Measurements from ENCODE around the gene PEX11G. TPM values are rescaled to one million over a fixed set of nuclear protein-coding genes. Genes with fewer than 3 reads are reported as not detected.

The PEX11G gene
- total and polyA plus RNA-seq, 9 of the 15 experiments (the other 6 are each of a cell fraction or from before 2014, with no cell fraction given): 0.07 to 3.2 (median 0.70) TPM; not detected in 1

DNA sequence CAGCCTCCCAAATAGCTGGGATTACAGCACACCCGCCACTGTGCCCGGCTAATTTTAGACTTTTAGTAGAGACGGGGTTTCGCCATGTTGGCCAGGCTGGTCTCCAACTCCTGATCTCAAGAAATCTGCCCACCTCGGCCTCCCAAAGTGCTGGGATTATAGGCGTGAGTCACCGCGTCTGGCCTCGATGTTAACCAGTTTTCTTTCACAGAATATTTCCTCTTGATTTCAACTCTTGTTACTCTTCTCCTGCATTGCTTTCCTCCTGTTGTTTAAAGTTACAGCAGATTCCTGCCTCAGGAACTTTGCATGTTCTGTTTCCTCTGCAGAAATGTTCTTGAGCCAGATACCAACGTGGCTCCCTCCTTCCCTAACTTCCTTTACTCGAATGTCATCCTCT is 3.7 kb upstream of the PEX11G start (continued):
- TF ChIP-seq, protein P1, sequence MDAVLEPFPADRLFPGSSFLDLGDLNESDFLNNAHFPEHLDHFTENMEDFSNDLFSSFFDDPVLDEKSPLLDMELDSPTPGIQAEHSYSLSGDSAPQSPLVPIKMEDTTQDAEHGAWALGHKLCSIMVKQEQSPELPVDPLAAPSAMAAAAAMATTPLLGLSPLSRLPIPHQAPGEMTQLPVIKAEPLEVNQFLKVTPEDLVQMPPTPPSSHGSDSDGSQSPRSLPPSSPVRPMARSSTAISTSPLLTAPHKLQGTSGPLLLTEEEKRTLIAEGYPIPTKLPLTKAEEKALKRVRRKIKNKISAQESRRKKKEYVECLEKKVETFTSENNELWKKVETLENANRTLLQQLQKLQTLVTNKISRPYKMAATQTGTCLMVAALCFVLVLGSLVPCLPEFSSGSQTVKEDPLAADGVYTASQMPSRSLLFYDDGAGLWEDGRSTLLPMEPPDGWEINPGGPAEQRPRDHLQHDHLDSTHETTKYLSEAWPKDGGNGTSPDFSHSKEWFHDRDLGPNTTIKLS (IDR thresholded peaks at IDR 0.05; ENCODE audit: borderline replicate concordance, low read depth): no peak
- TF ChIP-seq ETV5 (CRISPR knock-in tag; IDR thresholded peaks at IDR 0.05; ENCODE audit: low read depth) (no peak), BRD4 (IDR thresholded peaks at IDR 0.05) (no peak), ZNF133 (CRISPR knock-in tag; IDR thresholded peaks at IDR 0.05) (no peak), HDGF (IDR thresholded peaks at IDR 0.05) (no peak)
- TF ChIP-seq, protein P2, sequence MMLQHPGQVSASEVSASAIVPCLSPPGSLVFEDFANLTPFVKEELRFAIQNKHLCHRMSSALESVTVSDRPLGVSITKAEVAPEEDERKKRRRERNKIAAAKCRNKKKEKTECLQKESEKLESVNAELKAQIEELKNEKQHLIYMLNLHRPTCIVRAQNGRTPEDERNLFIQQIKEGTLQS (IDR thresholded peaks at IDR 0.05): peak; percentile 32
- TF ChIP-seq, protein P2 (CRISPR knock-in tag; conservative IDR thresholded peaks at IDR 0.05): no peak

DNA sequence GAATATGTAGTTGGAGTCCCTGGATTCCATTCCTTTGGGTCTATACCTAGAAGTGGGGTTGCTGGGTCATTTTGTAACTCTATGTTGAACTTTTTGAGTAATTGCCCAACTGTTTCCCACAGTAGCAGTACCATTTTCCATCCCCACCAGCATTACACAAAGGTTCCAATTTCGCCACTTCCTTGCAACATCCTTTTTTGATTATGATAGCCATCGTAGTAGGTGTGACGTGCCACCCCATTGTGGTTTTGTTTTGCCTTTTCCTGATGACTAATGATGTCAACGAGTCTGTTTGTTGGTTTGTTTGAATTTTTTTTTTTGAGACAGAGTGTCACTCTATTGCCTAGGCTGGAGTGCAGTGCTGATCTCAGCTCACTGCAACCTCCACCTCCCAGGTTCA is 3.3 kb upstream of the PEX11G start:
- intact Hi-C loops (cut with micrococcal nuclease): no loop called here
- peaks cover 2% of the 10 kb centered on the region; the same call in 1 of the 3 replicates for H3K79me2 ChIP-seq (ENCODE audit: control insufficient read depth, insufficient read depth, low read length)
- in situ Hi-C loops (cut with MboI): no loop called here
- H3K27me3 ChIP-seq (ENCODE audit: control insufficient read depth in 2 of 2, insufficient read depth in 2 of 2, low read length in 2 of 2): no peaks in the 10 kb centered on the region
- BruUV-seq (replicated peaks): no TSS peak
- H3K4me2 ChIP-seq (ENCODE audit: insufficient read depth, low read length): no peak overlapping the region
- no peaks in the 10 kb centered on the region; the same call in 1 of the 2 replicates for H3K9me3 ChIP-seq (replicated peaks; ENCODE audit: control insufficient read depth, insufficient read depth, low read depth, low read length)
- no peaks in the 10 kb centered on the region for H3K36me3 ChIP-seq (ENCODE audit: control insufficient read depth, insufficient read depth, low read length)
- no peak overlapping the region for H3K27ac ChIP-seq (ENCODE audit: extremely low read depth, low read depth, low read length)
- ATAC-seq: no peak
- H3K9me1 ChIP-seq (ENCODE audit: control insufficient read depth, insufficient read depth, low read length): no peaks in the 10 kb centered on the region
- POLR2A ChIA-PET: no interaction called here
- H4K20me1 ChIP-seq (replicated peaks; ENCODE audit: control insufficient read depth, insufficient read depth, low read length): no peaks in the 10 kb centered on the region
- DNase-seq (ENCODE audit: extremely low read depth in 1 of 4, low spot score in 3 of 4): no peak
- 39% methylated on average over 4 of the region's 4 CpGs for WGBS (ENCODE audit: insufficient coverage, low coverage, missing lambda C conversion rate)
- CTCF ChIA-PET (ENCODE audit: low intra/inter-chr PET ratio): no interaction called here
- 0 out of 2 replicates have a peak overlapping the region, but pooled peaks have one; percentile 81 for H2AFZ ChIP-seq (ENCODE audit: low read depth, low read length)
- no peak overlapping the region for H3K4me3 ChIP-seq
- H3K4me1 ChIP-seq (replicated peaks in 1 of 2; ENCODE audit: control insufficient read depth in 2 of 2, insufficient read depth in 2 of 2, low read length in 2 of 2): peaks cover 19 to 23% of the 10 kb centered on the region in 2 experiments
- H3K9ac ChIP-seq (ENCODE audit: insufficient read depth in 1 of 2, low read depth in 2 of 2, low read length in 2 of 2): no peak overlapping the region
- no peak for FAIRE-seq
- TF ChIP-seq, protein P3, sequence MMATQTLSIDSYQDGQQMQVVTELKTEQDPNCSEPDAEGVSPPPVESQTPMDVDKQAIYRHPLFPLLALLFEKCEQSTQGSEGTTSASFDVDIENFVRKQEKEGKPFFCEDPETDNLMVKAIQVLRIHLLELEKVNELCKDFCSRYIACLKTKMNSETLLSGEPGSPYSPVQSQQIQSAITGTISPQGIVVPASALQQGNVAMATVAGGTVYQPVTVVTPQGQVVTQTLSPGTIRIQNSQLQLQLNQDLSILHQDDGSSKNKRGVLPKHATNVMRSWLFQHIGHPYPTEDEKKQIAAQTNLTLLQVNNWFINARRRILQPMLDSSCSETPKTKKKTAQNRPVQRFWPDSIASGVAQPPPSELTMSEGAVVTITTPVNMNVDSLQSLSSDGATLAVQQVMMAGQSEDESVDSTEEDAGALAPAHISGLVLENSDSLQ (IDR thresholded peaks at IDR 0.05): peak; percentile 26; the same call in 1 of the 2 replicates
- peak; percentile 55 for TF ChIP-seq CEBPG (CRISPR knock-in tag; IDR thresholded peaks at IDR 0.05)
- peak; percentile 76 to 91 for TF ChIP-seq CEBPG (tag; conservative IDR thresholded peaks at IDR 0.05 in 1 of 2, IDR thresholded peaks at IDR 0.05 in 1 of 2)
- no peak for TF ChIP-seq HNRNPUL1 (IDR thresholded peaks at IDR 0.05; ENCODE audit: low read length)
- TF ChIP-seq, protein P4, sequence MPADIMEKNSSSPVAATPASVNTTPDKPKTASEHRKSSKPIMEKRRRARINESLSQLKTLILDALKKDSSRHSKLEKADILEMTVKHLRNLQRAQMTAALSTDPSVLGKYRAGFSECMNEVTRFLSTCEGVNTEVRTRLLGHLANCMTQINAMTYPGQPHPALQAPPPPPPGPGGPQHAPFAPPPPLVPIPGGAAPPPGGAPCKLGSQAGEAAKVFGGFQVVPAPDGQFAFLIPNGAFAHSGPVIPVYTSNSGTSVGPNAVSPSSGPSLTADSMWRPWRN (IDR thresholded peaks at IDR 0.05; ENCODE audit: low read depth): no peak
- no peak for TF ChIP-seq ZC3H8 (IDR thresholded peaks at IDR 0.05)
- no peak for TF ChIP-seq YBX1 (IDR thresholded peaks at IDR 0.05)
- TF ChIP-seq MED1 (CRISPR knock-in tag; IDR thresholded peaks at IDR 0.05; ENCODE audit: borderline replicate concordance): no peak
- TF ChIP-seq ZNF316 (IDR thresholded peaks at IDR 0.05): no peak
- TF ChIP-seq, protein P5, sequence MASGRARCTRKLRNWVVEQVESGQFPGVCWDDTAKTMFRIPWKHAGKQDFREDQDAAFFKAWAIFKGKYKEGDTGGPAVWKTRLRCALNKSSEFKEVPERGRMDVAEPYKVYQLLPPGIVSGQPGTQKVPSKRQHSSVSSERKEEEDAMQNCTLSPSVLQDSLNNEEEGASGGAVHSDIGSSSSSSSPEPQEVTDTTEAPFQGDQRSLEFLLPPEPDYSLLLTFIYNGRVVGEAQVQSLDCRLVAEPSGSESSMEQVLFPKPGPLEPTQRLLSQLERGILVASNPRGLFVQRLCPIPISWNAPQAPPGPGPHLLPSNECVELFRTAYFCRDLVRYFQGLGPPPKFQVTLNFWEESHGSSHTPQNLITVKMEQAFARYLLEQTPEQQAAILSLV (tag; IDR thresholded peaks at IDR 0.05): no peak
- TF ChIP-seq ELF1 (tag; IDR thresholded peaks at IDR 0.05): no peak
- TF ChIP-seq CREM (IDR thresholded peaks at IDR 0.05; ENCODE audit: low read depth): peak; percentile 74
- TF ChIP-seq HDAC2 (IDR thresholded peaks at IDR 0.05): no peak

Measured in K562 (cell line).